ENCODE data around the gene LRRN2.
"Not testable (repeated sequence)": the region's sequence is repeated elsewhere in the genome, so short reads cannot be mapped to it uniquely, and the experiment has no call there.

LRRN2 gene

GRCh38 chr1:204571128-204571527 lies 114.4 kb downstream of the LRRN2 start:
- DNase-seq: no peak

- not testable (repeated sequence) for DNase-seq
These were observed 115.5 kb downstream of the LRRN2 start for GRCh38 chr1:204570021-204570420.

DNA sequence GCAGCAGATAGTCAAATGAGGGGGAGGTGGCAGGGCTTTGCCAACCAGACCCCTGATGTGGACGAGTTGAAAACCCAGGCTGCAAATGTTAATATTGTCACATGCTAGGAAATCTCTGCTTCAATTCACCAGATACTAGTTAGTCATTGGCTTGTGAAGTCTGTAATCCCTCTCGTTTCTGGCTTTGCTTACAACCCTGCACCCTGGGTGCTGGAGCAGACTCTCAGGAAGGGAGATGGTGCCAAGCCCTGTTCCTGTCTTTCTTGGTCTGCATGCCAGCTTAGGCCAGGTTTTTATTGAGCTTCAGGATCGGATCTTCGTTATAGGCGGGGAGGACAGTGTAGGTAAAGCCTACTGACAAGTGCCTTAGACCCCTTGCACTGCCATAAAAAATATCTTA lies 116.1 kb downstream of the LRRN2 start:
- peak; percentile 26 for DNase-seq

- DNase-seq: no peak
These were observed 116.8 kb downstream of the LRRN2 start for GRCh38 chr1:204568576-204569315.
